Measurements from ENCODE around the gene CPNE9. TPM values are rescaled to one million over a fixed set of nuclear protein-coding genes. Genes with fewer than 3 reads are reported as not detected.

The CPNE9 gene, protein sequence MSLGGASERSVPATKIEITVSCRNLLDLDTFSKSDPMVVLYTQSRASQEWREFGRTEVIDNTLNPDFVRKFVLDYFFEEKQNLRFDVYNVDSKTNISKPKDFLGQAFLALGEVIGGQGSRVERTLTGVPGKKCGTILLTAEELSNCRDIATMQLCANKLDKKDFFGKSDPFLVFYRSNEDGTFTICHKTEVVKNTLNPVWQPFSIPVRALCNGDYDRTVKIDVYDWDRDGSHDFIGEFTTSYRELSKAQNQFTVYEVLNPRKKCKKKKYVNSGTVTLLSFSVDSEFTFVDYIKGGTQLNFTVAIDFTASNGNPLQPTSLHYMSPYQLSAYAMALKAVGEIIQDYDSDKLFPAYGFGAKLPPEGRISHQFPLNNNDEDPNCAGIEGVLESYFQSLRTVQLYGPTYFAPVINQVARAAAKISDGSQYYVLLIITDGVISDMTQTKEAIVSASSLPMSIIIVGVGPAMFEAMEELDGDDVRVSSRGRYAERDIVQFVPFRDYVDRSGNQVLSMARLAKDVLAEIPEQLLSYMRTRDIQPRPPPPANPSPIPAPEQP
- 0.37 TPM for total RNA-seq

GRCh38 chr3:9703736-9704346 lies at the start of gene CPNE9:
Gene CPNE9, plus strand, starts transcription at chr3:9703833. Its CDS starts 164 bp downstream, at chr3:9703997.
- DNase-seq (ENCODE audit: low spot score) = no peak

- no peak for DNase-seq (ENCODE audit: low spot score)
These were observed 43.8 kb upstream of the CPNE9 start for GRCh38 chr3:9659849-9660248.

DNA sequence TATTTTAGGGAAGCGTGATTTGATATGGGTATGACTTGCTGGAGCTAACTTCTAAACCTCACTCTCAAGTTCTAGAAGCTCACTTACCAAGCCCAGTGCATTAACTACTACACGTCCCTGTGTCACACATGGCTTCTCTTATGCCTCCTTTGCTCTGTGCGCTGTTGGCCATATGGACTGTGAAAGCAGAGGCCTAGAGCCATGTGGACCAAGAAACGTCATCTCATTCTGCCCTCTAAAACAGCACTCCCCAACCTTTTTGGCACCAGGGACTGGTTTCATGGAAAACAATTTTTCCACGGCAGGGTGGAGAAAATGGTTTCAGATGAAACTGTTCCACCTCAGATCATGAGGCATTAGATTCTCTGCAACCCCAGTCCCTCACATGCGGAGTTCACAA lies 42.7 kb upstream of the CPNE9 start:
- no peak for DNase-seq (ENCODE audit: low spot score)

DNA sequence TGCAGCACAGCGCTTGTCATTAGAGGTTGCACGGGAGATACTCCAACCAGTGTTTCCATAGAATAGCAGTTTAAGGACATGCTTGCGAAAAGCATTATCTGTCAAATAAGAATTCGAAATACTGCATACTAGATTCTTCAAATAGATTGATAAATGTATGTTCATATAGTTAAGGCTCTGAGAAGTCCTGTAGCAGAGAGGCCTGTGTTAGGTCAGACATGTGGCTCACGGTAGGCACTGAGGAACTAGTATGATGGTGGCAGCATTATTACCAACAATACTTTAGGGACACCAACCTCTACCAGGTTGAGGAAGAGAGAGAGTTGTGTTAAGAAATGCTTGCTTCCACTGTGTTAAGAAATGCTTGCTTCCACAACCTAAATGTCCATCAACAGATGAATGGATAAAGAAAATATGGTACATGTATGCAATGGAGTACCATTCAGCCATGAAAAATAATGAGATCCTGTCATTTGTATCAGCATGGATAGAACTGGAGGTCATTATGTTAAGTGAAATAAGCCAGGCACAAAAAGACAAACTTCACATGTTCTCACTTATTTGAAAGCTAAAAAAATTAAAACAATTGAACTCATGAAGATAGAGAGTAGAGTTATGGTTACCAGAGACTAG lies 39.4 kb upstream of the CPNE9 start:
- DNase-seq (ENCODE audit: low spot score) = no peak

DNA sequence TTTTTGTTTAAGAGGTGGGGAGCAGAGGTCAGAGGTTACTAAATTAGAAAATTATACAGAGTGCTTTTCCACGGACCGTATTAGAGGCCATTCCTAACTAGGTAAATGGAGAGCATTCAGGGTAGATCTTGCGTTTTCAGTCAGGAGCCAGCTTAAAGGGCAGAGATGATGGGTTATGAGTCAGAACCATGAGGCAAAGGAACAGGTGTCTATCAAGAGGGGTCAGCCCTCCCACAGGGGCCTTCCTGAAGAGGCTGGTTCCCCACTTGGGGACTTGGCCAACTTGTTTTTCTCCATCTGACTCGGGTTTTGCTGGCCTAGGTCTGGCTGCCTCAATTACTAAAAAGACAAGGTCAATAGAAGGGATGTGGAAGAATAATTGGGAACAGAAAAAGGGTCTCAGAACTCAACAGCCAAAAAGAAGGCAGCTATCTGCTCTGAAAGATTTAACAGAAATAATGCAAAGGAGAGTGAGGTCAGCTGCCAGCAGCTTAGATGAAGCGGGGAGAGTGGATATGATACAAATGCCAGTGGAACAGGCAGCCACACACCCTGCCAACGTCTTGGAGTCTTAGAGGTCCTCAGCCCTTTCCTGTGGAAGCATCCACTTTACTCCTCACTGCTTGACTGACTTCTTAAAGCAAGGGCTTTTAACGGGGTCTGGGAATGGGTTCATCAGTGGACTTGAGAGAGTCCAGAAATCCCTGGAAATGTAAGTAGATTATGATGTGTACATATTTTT lies 36.8 kb upstream of the CPNE9 start:
- DNase-seq (ENCODE audit: low spot score) = no peak

DNA sequence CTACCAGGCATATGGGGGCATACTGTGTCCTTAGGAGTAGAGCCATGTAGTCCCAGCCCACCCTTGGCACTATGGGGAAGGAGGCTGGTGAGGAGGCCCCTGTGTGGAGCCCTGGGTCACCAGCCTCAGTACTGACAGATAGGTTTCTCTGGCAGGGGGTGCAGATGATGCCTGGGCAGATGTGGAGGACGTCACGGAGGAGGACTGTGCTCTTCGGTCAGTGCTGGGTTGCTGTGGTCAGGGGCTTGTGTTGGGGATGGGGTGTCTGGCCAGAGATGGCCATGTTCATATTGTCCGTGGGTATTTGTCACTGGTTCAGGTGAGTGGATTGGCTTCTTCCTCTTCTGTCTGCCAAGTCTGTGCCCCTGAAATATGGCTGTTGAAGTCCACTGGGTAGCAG lies 34.4 kb upstream of the CPNE9 start:
- DNase-seq (ENCODE audit: low spot score) = no peak

DNA sequence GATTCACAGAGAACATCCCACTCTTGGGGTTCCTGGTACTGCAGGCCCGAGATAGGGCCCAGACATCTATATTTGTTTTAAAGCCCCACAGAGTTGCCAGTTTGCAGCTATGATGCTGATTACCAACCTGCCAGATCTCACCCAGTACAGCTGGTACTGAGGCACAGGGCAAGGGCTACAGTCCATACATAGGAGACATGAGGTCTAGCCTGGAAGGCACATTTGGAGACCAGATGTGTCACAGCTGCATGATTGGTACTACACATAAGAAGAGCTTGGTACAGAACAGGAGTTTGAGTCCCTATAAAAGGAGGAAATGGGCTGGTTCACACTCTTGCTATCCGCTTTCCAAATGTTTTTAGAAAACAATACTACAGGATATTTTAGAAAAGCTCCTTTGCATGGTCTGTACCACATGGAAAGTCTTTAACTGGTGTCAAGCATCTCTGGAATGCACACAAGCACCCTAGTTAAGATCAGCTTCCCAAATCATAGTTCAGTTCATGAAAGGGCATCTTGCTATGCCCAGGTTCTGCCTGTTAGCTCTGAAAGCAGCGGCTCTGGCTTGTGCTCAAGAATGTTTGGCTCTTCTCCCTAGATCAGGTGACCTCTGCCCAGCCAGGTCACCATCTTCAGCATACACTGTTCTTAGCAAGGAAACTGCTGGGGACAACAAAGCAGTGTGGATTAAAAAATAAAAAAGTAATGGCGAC lies 33.8 kb upstream of the CPNE9 start:
- peak; percentile 67 for DNase-seq (ENCODE audit: low spot score)

GRCh38 chr3:9673082-9673481 lies 30.6 kb upstream of the CPNE9 start:
- DNase-seq (ENCODE audit: low spot score) = no peak

GRCh38 chr3:9673752-9674151 lies 29.9 kb upstream of the CPNE9 start:
- no peak for DNase-seq (ENCODE audit: low spot score)

DNA sequence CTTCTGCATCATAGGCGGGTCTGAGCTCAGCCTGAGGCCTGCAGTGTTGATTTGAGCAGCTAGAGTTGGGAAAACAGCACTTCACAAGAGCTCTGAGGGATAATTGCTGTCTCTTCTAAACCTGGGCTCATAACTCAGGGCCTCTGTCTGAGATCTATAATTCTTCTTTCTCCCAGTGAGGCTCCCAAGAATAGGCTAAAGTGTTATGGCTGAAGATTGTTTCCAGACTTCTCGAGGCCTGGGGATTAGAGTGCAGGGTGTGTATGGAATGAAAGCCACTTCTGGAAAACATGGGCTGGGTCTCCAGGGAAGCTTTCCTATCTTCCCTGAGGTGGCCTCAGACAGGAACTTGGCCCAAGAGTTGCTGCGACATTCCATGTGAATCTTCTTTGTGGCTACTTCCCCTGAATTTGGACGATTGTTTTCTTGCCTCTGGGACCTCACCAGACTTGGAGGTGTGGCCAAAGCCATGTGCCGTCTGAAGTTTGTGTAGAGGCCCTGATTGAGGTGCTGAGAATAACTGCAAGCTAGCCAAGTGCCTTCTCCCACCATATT lies 27.8 kb upstream of the CPNE9 start:
- DNase-seq (ENCODE audit: low spot score) = no peak

DNA sequence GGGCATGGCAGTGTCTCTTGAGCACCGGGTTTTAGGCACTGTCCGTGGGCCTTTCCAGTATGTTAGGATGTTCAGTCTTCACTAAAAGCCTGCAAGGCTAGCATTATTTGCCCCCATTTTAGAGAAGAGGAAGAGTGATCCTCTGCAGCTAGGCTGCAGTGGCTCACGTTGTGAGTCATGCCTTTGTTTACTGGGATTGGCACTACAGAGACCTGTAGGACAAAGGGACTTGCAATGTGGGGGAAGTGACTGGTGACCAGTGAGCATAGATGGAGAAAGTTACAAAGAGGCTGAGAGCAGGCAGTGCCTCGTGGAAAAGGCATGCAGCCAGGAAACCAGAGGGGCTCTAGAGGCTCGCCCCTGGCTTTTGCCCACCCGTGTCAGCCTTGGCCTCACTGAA lies 26.8 kb upstream of the CPNE9 start:
- no peak for DNase-seq (ENCODE audit: low spot score)

GRCh38 chr3:9678493-9678892 lies 25.1 kb upstream of the CPNE9 start:
- DNase-seq (ENCODE audit: low spot score) = no peak

DNA sequence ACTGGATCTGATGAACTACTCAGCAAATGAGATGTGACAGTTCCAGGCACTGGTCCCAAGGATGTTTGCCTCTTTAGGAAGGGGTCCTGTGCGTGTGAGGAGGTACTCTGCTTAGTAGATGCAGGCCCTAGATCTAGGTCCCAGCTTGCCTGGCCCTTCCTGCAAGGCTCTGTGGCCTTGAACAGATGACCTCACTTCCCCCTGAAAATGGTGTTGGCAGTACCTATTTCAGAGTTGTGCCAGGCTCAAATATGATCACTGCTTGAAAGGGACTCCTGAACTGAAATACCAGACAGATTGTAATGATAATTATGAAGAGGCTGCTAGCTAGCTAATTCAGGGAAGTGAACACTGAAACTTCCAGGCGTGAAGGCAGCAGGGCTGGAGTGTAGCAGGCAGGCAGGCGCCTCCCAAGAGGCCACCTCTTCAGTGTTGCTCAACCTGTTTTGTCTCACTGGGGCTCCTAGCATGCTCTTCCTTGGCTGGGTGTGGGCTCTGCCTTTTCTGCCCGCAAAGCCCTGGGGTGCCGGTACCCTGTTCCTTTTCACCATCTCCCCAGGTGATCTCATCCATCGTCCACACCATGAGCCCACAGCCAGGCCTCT lies 24.1 kb upstream of the CPNE9 start:
- DNase-seq (ENCODE audit: low spot score) = no peak

GRCh38 chr3:9681011-9681722 lies 22.5 kb upstream of the CPNE9 start:
- DNase-seq (ENCODE audit: low spot score) = no peak

DNA sequence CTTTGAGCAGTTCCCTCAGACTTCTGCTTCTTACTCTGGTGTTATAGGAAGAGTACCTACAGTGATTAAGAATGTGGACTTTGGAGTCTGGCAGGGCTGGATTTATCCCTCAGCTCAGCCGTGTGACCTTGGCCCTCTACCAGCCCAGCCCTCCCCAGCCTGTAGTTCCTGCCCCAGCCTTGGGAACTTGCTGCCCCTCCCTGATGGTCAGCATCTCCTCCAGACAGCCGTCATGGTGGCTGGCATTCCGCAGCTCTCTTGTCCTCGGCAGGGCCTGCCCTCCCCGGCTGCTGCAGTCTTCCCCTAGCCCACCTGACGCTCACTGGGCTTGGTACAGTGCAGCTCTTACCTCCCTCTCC lies 21.9 kb upstream of the CPNE9 start:
- DNase-seq (ENCODE audit: low spot score) = peak; percentile 85

GRCh38 chr3:9682096-9682495 lies 21.5 kb upstream of the CPNE9 start:
- DNase-seq (ENCODE audit: low spot score) = no peak

- DNase-seq (ENCODE audit: low spot score) = no peak
These were observed 20.2 kb upstream of the CPNE9 start for GRCh38 chr3:9683426-9683825.

DNA sequence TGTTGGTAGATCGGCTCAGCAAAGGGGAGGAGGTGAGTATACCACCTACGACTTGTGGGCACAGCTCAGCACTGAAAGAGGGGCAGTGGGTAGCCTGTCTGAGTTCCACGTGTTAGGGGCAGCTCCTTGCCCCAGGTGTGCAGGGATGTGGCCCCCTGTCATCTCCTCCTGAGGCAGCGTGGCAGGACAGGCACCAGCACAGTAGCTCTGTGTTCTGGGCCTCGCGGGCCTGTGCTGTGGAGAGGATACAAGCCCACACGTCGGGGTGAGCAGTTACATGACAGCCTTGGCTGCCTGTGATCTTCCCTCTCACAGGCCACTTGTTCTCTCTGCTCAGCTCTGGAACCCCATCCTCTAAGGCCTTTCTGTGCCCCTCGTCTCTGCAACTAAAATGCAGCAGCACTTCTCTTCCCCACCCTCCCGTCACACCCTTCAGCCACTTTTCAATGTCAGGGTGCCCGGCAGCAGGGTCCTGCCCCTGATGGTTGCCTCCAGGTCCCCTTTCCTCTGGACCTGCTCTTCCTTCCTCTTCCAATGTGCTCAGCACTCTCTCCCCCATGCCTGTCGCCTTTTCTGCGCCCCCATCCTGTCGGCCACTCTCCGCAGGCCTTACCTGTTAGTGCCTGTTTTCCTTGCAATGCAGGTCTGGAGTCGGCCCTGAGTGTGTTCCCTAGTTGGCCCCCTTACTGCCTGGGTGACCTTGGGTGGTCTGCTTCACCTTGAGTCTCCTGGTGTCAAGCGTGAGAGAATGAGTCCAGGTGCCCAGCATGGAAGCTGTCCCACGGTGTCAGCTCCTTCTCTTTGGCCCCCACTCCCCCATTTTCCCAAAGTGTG lies 18.2 kb upstream of the CPNE9 start:
- no peak for DNase-seq (ENCODE audit: low spot score)

- no peak for DNase-seq (ENCODE audit: low spot score)
These were observed 17.5 kb upstream of the CPNE9 start for GRCh38 chr3:9686050-9686550.
